ENCODE results near the gene MYMX. TPM values are rescaled to one million over a fixed set of nuclear protein-coding genes. Genes with fewer than 3 reads are reported as not detected.
A peak's percentile ranks its signal among the peaks of the same experiment; 100 is the strongest.

The MYMX gene
- total RNA-seq, 1 experiment from 2014 or later, result not detected

- no peak overlapping the region for H3K4me3 ChIP-seq (ENCODE audit: low read depth, low read length)
- H3K4me1 ChIP-seq, result peaks cover 19% of the 10 kb centered on the region
- intact Hi-C loops (cut with micrococcal nuclease; ENCODE audit: unreplicated experiment), result loop anchor here (1.0 kb wide), 1 partner anchor 143 kb away; no protein-coding TSS in a partner anchor
- no peak for DNase-seq
- no peaks in the 10 kb centered on the region for H3K9me3 Mint-ChIP-seq (ENCODE audit: unreplicated experiment)
- ChIA-PET POLR2A (no interaction called here), CTCF (interaction anchor here (0.6 kb wide), 1 partner anchor 16 kb away, joined by 3 read pairs; the partner anchor contains the start of gene SLC29A1)
- peak overlapping the region; percentile 89 for H3K4me3 Mint-ChIP-seq (ENCODE audit: unreplicated experiment)
- BruUV-seq (replicated peaks), result no TSS peak
- H3K4me1 Mint-ChIP-seq (ENCODE audit: low read depth, unreplicated experiment), result peaks cover 8% of the 10 kb centered on the region
- no peaks in the 10 kb centered on the region for H3K36me3 ChIP-seq (ENCODE audit: control insufficient read depth, insufficient read depth, low read length)
- peaks cover 14% of the 10 kb centered on the region for H3K36me3 Mint-ChIP-seq (ENCODE audit: insufficient read depth, unreplicated experiment)
- no peaks in the 10 kb centered on the region for H3K9me3 ChIP-seq
- H3K27me3 ChIP-seq (replicated peaks; ENCODE audit: control insufficient read depth, insufficient read depth, low read length), result no peaks in the 10 kb centered on the region
- no peak for TF ChIP-seq CTCF (IDR thresholded peaks at IDR 0.05; ENCODE audit: insufficient read depth in 1 of 2, low read depth in 1 of 2, low read length in 1 of 2, severe bottlenecking in 1 of 2, unreplicated experiment in 1 of 2)
- H3K27ac Mint-ChIP-seq (ENCODE audit: unreplicated experiment), result no peak overlapping the region
- H3K27me3 Mint-ChIP-seq (ENCODE audit: insufficient read depth, unreplicated experiment), result no peaks in the 10 kb centered on the region
Measured at GRCh38 chr6:44238687-44239350, 22.1 kb downstream of the MYMX start.

- H3K36me3 Mint-ChIP-seq (ENCODE audit: insufficient read depth, unreplicated experiment), result peaks cover 28% of the 10 kb centered on the region
Measured at GRCh38 chr6:44243345-44243744, 26.6 kb downstream of the MYMX start.

More at GRCh38 chr6:44243345-44243744, 26.6 kb downstream of the MYMX start:
- Histone ChIP-seq H3K9me3 (no peaks in the 10 kb centered on the region), H3K27me3 (replicated peaks; ENCODE audit: control insufficient read depth, insufficient read depth, low read length) (no peaks in the 10 kb centered on the region), H3K4me3 (ENCODE audit: low read depth, low read length) (no peak overlapping the region), H3K36me3 (ENCODE audit: control insufficient read depth, insufficient read depth, low read length) (no peaks in the 10 kb centered on the region), H3K4me1 (peaks cover 5% of the 10 kb centered on the region)
- TF ChIP-seq CTCF (IDR thresholded peaks at IDR 0.05; ENCODE audit: insufficient read depth in 1 of 2, low read depth in 1 of 2, low read length in 1 of 2, severe bottlenecking in 1 of 2, unreplicated experiment in 1 of 2), result no peak
- no peak overlapping the region for H3K27ac Mint-ChIP-seq (ENCODE audit: unreplicated experiment)
- no peak for DNase-seq
- intact Hi-C loops (cut with micrococcal nuclease; ENCODE audit: unreplicated experiment), result no loop called here
- ChIA-PET POLR2A (no interaction called here), CTCF (interaction anchor here (1.5 kb wide), 1 partner anchor 71 kb away, joined by 3 read pairs; no protein-coding TSS in a partner anchor)
- BruUV-seq (replicated peaks), result no TSS peak
- H3K4me3 Mint-ChIP-seq (ENCODE audit: unreplicated experiment), result no peak overlapping the region
- no peaks in the 10 kb centered on the region for H3K9me3 Mint-ChIP-seq (ENCODE audit: unreplicated experiment)
- no peaks in the 10 kb centered on the region for H3K27me3 Mint-ChIP-seq (ENCODE audit: insufficient read depth, unreplicated experiment)
- H3K4me1 Mint-ChIP-seq (ENCODE audit: low read depth, unreplicated experiment), result peaks cover 6% of the 10 kb centered on the region
